ENCODE results near the gene GKN2. TPM values are rescaled to one million over a fixed set of nuclear protein-coding genes. Genes with fewer than 3 reads are reported as not detected.

The GKN2 gene
- total and polyA plus RNA-seq, 2 donors (not counting 1 experiment from before 2014, with no cell fraction given): not detected

GRCh38 chr2:68997401-68997800 is 44.7 kb upstream of the GKN2 start:
- no peak overlapping the region for H3K4me3 ChIP-seq (ENCODE audit: control extremely low read depth in 1 of 5, extremely low read depth in 1 of 5, insufficient read depth in 1 of 5, low read depth in 2 of 5, low read length in 4 of 5)
- H3K9ac ChIP-seq (ENCODE audit: low read length): no peak overlapping the region
- Mint-ChIP-seq H3K27ac (no peak overlapping the region), H3K4me3 (no peak overlapping the region), H3K9me3 (ENCODE audit: insufficient read depth) (peaks cover 4% of the 10 kb centered on the region), H3K4me1 (no peaks in the 10 kb centered on the region), H3K27me3 (peaks cover 42% of the 10 kb centered on the region)
- H3K27me3 ChIP-seq (replicated peaks in 1 of 4; ENCODE audit: control extremely low read depth in 1 of 4, control insufficient read depth in 3 of 4, insufficient read depth in 4 of 4, low read length in 3 of 4): peaks cover 0 to 6% (median 1%) of the 10 kb centered on the region in 4 experiments
- ChIA-PET CTCF (no interaction called here), POLR2A (no interaction called here)
- no peaks in the 10 kb centered on the region for H4K20me1 ChIP-seq (ENCODE audit: control insufficient read depth, insufficient read depth, low read length, poor library complexity, severe bottlenecking)
- no peaks in the 10 kb centered on the region for H3K9me3 ChIP-seq (ENCODE audit: control extremely low read depth in 1 of 3, control insufficient read depth in 2 of 3, insufficient read depth in 1 of 3, low read length in 2 of 3)
- intact Hi-C loops (cut with micrococcal nuclease): no loop called here
- no peaks in the 10 kb centered on the region for H3K36me3 ChIP-seq (replicated peaks in 1 of 2; ENCODE audit: control extremely low read depth in 1 of 2, control insufficient read depth in 1 of 2, extremely low read depth in 1 of 2, insufficient read depth in 2 of 2, low read length in 1 of 2)
- no peaks in the 10 kb centered on the region for H3K4me1 ChIP-seq (ENCODE audit: control insufficient read depth in 2 of 2, insufficient read depth in 2 of 2, low read length in 2 of 2)
- ATAC-seq (ENCODE audit: low read depth) (no peak), DNase-seq (no peak)
- no peak overlapping the region for H2AFZ ChIP-seq (ENCODE audit: insufficient read depth, low read depth, low read length, poor library complexity, severe bottlenecking)
- no peaks in the 10 kb centered on the region for H3K79me2 ChIP-seq (ENCODE audit: control insufficient read depth, insufficient read depth, low read length)
- H3K4me2 ChIP-seq (replicated peaks; ENCODE audit: low read depth, low read length, poor library complexity, severe bottlenecking): no peak overlapping the region
- TF ChIP-seq CTCF (IDR thresholded peaks at IDR 0.05): no peak
- TF ChIP-seq EZH2 (IDR thresholded peaks at IDR 0.05; ENCODE audit: borderline replicate concordance, insufficient read depth, low read depth, low read length, poor library complexity, severe bottlenecking): no peak
- no peak overlapping the region for H3K27ac ChIP-seq (ENCODE audit: low read length in 2 of 2)

- WGBS (ENCODE audit: insufficient coverage): 70% methylated on average over 3 of the region's 3 CpGs
Measured at GRCh38 chr2:68995916-68996315, 43.2 kb upstream of the GKN2 start.

More at GRCh38 chr2:68995916-68996315, 43.2 kb upstream of the GKN2 start:
- Mint-ChIP-seq H3K4me1 (no peaks in the 10 kb centered on the region), H3K27ac (no peak overlapping the region), H3K4me3 (no peak overlapping the region), H3K27me3 (peaks cover 32% of the 10 kb centered on the region), H3K9me3 (ENCODE audit: insufficient read depth) (no peaks in the 10 kb centered on the region)
- no peak overlapping the region for H3K4me3 ChIP-seq (ENCODE audit: control extremely low read depth in 1 of 5, extremely low read depth in 1 of 5, insufficient read depth in 1 of 5, low read depth in 2 of 5, low read length in 4 of 5)
- TF ChIP-seq CTCF (IDR thresholded peaks at IDR 0.05): no peak
- TF ChIP-seq EZH2 (IDR thresholded peaks at IDR 0.05; ENCODE audit: borderline replicate concordance, insufficient read depth, low read depth, low read length, poor library complexity, severe bottlenecking): no peak
- DNase-seq: no peak
- no peaks in the 10 kb centered on the region for H3K79me2 ChIP-seq (ENCODE audit: control insufficient read depth, insufficient read depth, low read length)
- intact Hi-C loops (cut with micrococcal nuclease): no loop called here
- H3K27me3 ChIP-seq (replicated peaks in 1 of 4; ENCODE audit: control extremely low read depth in 1 of 4, control insufficient read depth in 3 of 4, insufficient read depth in 4 of 4, low read length in 3 of 4): peaks cover 0 to 3% (median 0%) of the 10 kb centered on the region in 4 experiments
- no peak overlapping the region for H3K4me2 ChIP-seq (replicated peaks; ENCODE audit: low read depth, low read length, poor library complexity, severe bottlenecking)
- no peak overlapping the region for H3K9ac ChIP-seq (ENCODE audit: low read length)
- no peaks in the 10 kb centered on the region for H4K20me1 ChIP-seq (ENCODE audit: control insufficient read depth, insufficient read depth, low read length, poor library complexity, severe bottlenecking)
- H3K4me1 ChIP-seq (ENCODE audit: control insufficient read depth in 2 of 2, insufficient read depth in 2 of 2, low read length in 2 of 2): no peaks in the 10 kb centered on the region
- H3K36me3 ChIP-seq (replicated peaks in 1 of 2; ENCODE audit: control extremely low read depth in 1 of 2, control insufficient read depth in 1 of 2, extremely low read depth in 1 of 2, insufficient read depth in 2 of 2, low read length in 1 of 2): no peaks in the 10 kb centered on the region
- H3K9me3 ChIP-seq (ENCODE audit: control extremely low read depth in 1 of 3, control insufficient read depth in 2 of 3, insufficient read depth in 1 of 3, low read length in 2 of 3): no peaks in the 10 kb centered on the region
- no peak overlapping the region for H2AFZ ChIP-seq (ENCODE audit: insufficient read depth, low read depth, low read length, poor library complexity, severe bottlenecking)
- ChIA-PET POLR2A (no interaction called here), CTCF (no interaction called here)
- no peak for ATAC-seq (ENCODE audit: low read depth)
- no peak overlapping the region for H3K27ac ChIP-seq (ENCODE audit: low read length in 2 of 2)

All from B cell (primary cell).